ENCODE results near the gene GLIS1. TPM values are rescaled to one million over a fixed set of nuclear protein-coding genes. Genes with fewer than 3 reads are reported as not detected.

GLIS1 gene
- total RNA-seq, 1 donor from 2014 or later = 0.08 TPM

DNA sequence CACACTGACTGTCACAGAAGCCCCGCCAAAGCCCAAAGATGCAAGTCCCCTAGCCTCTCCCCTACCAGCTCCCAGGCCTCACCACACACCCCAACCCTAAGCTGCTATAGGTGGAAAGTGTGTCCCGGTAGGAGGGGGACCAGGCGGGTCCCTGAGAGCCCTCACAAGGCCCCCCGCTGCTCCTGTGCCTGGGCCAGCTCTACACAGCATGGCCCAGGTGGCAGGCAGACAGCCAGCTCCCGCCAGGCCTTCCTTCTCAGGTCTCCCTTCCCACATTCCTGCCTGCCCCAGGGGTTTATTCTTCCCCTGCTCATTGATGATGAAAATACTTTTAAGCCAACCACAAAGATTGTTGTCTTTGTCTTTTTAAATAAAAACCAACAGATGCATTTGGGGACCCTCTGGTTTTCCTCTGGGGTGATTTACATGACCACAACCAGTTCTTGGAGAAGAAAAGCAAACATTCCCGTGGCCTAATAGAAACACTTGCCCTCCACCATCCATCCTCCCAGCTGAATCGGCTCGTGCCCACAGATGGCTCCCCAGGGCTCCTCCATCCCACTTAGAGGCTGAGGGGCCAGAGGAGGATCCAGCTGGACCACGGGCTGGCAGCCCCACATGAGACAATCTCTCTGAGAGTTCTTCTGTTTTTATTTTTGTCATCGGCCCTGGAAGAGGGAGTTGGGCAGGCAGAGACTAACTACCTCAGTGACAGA is 186.7 kb downstream of the GLIS1 start:
- intact Hi-C loops (cut with DNase I) = no loop called here
- no peak for ATAC-seq (ENCODE audit: poor library complexity)
- DNase-seq = no peak

DNA sequence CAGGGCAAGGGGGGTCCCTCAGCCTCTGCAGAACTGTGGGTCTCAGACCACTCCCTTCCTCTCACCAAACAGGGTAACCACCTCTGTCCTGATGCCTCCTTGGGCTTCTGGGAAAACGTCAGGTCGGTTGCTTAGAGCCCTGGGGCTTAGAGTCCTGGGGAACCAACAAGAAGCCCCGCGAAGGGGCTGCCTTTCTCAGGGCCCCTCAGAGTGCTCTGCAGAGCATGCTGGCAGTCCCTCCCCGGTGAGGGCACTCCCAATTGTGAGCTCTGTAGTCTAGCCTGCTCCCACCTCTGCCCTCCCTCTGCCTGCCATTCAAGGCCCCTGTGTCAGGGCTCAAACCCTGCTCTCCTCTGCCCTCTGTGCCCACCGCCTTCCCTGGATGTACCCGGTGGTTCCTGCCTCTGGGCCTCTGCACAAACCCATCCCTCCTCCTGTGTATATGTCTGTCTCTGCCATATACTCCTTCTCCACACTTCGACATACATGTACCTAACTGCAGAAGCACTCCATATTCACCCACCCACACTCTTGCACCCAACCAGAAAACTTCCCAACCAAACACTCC is 187.5 kb downstream of the GLIS1 start:
- no peak for ATAC-seq (ENCODE audit: poor library complexity)

GRCh38 chr1:53550201-53550741 is 188.7 kb downstream of the GLIS1 start:
- intact Hi-C loops (cut with DNase I) = no loop called here
- DNase-seq = peak; percentile 26
- no peak for ATAC-seq (ENCODE audit: poor library complexity)

More for the DNA sequence above, 187.5 kb downstream of the GLIS1 start:
- intact Hi-C loops (cut with DNase I) = no loop called here
- DNase-seq = peak; percentile 11

DNA sequence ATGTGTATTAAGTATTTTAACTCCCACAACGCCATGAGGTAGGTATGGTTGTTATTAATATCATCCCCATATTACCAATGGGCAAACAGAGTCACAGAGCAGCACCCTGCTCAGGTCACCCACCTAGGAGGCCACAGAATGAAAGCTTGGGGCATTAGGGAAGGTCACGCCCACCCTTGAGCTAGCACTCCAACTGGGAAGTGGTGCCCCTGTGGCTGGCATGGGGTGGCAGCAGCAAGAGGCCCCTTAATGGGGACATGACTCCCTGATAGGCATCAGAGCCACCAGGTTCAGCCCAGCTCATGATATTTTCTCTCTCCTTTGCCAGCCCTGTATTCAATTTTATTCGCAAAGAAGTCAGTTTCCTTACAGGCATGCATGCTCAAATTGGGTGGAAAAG is 189.2 kb downstream of the GLIS1 start:
- DNase-seq = peak; percentile 25
- ATAC-seq (ENCODE audit: poor library complexity) = no peak
- intact Hi-C loops (cut with DNase I) = no loop called here

DNA sequence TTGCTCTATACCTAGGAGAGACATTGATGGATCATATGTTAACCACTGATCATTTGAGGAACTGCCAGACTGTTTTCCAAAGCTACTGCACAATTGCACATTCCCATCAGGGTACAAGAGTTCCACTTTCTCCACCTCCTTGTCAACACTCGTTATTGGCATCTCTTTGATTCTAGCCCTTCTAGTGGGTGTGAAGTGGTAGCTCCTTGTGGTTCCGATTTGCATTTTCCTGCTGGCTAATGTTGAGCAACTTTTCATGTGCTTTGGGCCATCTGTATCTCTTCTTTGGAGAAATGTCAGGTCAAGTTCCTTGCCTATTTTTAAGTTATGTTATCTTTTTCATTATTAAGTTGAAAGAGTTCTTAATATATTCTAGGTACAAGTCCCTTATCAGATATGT is 189.7 kb downstream of the GLIS1 start:
- DNase-seq (no peak), ATAC-seq (ENCODE audit: poor library complexity) (peak; percentile 52)
- intact Hi-C loops (cut with DNase I) = no loop called here

GRCh38 chr1:53548031-53548491 is 190.9 kb downstream of the GLIS1 start:
- DNase-seq (peak; percentile 29), ATAC-seq (ENCODE audit: poor library complexity) (no peak)
- intact Hi-C loops (cut with DNase I) = no loop called here

GRCh38 chr1:53547231-53547790 is 191.7 kb downstream of the GLIS1 start:
- intact Hi-C loops (cut with DNase I) = no loop called here
- DNase-seq = peak; percentile 26
- ATAC-seq (ENCODE audit: poor library complexity) = no peak

- peak; percentile 24 for DNase-seq
- no peak for ATAC-seq (ENCODE audit: poor library complexity)
- intact Hi-C loops (cut with DNase I) = no loop called here
Measured at GRCh38 chr1:53546409-53547155, 192.4 kb downstream of the GLIS1 start.

DNA sequence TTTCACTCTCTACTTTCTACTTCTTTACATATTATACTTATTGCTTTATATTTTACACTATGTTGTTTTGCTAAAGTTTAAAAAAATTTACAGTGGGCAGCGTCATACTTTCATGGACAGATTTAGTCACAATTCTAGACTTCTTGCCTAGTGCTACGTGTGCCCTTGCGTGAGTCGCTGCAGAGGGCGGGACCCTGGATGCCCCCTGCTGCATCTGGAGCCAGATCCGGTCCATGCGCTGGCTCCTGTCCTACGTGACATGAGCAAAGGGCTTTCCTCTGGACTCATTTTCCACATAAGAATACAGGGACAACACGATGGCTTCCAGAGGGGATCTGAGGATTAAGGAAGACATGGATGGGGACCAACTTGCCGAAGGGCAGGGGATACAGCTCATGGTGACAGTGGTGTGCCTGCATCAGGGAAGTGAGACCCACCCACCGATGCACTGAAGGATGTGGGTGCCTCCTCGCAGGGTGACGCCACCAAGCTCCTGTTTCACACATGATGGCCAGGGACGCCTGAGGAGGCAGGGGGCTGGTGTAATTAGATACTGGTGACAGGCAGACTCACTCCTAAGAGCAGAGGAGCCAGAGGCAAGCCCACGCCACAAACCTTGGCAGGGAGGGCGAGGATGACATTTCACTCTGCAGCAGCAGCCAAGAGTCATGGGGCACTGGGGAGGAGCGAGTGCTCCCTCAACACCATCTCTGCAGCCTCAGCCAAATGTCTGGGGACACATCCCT is 193.1 kb downstream of the GLIS1 start:
- intact Hi-C loops (cut with DNase I) = no loop called here
- ATAC-seq (ENCODE audit: poor library complexity) = no peak
- peak; percentile 32 for DNase-seq

GRCh38 chr1:53544728-53545515 is 194.0 kb downstream of the GLIS1 start:
- DNase-seq (peak; percentile 8), ATAC-seq (ENCODE audit: poor library complexity) (no peak)
- intact Hi-C loops (cut with DNase I) = no loop called here

- DNase-seq = peak; percentile 10
- ATAC-seq (ENCODE audit: poor library complexity) = no peak
- intact Hi-C loops (cut with DNase I) = no loop called here
Measured at GRCh38 chr1:53543778-53544695, 194.9 kb downstream of the GLIS1 start.

DNA sequence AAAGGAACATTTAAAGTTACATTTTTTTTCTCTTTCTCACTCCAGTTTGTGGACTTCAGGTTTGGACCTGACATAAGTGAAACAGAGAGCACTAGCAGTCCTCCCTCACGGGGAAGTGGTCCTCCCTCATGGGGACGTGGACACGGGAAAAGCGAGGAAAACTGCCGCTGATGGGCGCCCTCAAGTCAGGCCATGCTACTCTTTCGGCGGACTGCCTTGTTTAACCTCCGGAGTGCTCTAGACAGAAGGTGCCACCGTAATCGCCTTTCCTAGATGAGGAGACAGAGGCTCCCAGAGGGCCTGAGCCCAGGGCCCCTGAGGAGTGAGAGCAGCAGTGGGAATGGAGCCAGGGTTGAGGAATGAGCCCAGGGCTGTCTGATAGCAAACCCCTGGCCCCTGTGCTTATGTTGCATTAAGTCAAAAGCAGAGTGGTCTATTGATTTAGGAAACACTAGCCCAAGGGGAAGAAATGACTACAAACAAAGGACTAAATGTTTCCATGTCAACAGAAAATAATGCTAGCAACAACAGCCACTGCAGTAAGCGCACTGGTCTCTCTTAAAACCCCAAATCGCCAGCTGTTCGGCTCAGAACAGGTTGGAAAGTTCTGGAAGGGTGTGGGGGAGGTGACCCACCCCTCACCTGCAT is 195.7 kb downstream of the GLIS1 start:
- intact Hi-C loops (cut with DNase I) = no loop called here
- peak; percentile 4 for DNase-seq
- ATAC-seq (ENCODE audit: poor library complexity) = no peak

- intact Hi-C loops (cut with DNase I) = no loop called here
- ATAC-seq (ENCODE audit: poor library complexity) (no peak), DNase-seq (peak; percentile 15)
Measured at GRCh38 chr1:53542551-53542950, 196.4 kb downstream of the GLIS1 start.

- ATAC-seq (ENCODE audit: poor library complexity) (no peak), DNase-seq (peak; percentile 17)
- intact Hi-C loops (cut with DNase I) = no loop called here
Measured at GRCh38 chr1:53541761-53542550, 197.0 kb downstream of the GLIS1 start.

DNA sequence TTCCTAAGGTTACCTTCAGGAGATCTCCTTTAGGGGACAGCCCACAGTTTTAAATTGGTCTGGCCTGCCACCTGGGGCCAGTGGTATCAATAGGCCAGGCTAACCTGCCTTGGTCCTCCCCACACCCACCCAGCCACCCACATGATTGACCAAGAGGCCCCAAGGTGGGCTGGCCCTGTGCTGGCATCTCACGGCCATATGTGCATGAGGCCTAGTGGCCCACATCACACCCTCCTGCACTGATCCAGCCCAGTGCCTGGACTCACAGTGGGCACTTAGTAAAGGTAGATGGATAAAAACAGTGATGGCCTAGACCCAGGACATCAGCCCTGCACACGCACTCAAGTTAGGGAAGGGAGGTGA is 197.7 kb downstream of the GLIS1 start:
- no peak for ATAC-seq (ENCODE audit: poor library complexity)
- peak; percentile 13 for DNase-seq
- intact Hi-C loops (cut with DNase I) = no loop called here
